ENCODE data around the gene SOX8. TPM values are rescaled to one million over a fixed set of nuclear protein-coding genes. Genes with fewer than 3 reads are reported as not detected.

The SOX8 gene
- total and polyA plus RNA-seq, 4 donors, result 0.33 to 4.0 (median 0.39) TPM

- Histone ChIP-seq H3K9me3 (ENCODE audit: control insufficient read depth in 4 of 4, insufficient read depth in 3 of 4, low read length in 3 of 4) (peaks cover 0 to 2% (median 2%) of the 10 kb centered on the region in 4 donors), H3K27ac (ENCODE audit: low read depth in 1 of 2, low read length in 1 of 2) (peak overlapping the region in 1 of 2 donors; percentile 81), H3K9ac (ENCODE audit: insufficient read depth in 1 of 2, low read length in 2 of 2) (no peak overlapping the region), H3K4me1 (ENCODE audit: control insufficient read depth in 5 of 5, insufficient read depth in 5 of 5, low read length in 5 of 5) (peaks cover 0 to 15% (median 9%) of the 10 kb centered on the region in 5 donors), H3K27me3 (ENCODE audit: control insufficient read depth in 3 of 3, insufficient read depth in 3 of 3, low read length in 2 of 3) (no peaks in the 10 kb centered on the region), H3K4me3 (no peak overlapping the region), H3K36me3 (ENCODE audit: control insufficient read depth in 4 of 4, insufficient read depth in 4 of 4, low read length in 4 of 4) (peaks cover 0 to 21% (median 6%) of the 10 kb centered on the region in 4 donors)
- no peak for ATAC-seq (ENCODE audit: insufficient read depth, low FRiP score)
- 58 to 71% methylated on average over 17 of the region's 17 CpGs for WGBS, 2 donors
- no peak for DNase-seq
- TF ChIP-seq, protein P1, sequence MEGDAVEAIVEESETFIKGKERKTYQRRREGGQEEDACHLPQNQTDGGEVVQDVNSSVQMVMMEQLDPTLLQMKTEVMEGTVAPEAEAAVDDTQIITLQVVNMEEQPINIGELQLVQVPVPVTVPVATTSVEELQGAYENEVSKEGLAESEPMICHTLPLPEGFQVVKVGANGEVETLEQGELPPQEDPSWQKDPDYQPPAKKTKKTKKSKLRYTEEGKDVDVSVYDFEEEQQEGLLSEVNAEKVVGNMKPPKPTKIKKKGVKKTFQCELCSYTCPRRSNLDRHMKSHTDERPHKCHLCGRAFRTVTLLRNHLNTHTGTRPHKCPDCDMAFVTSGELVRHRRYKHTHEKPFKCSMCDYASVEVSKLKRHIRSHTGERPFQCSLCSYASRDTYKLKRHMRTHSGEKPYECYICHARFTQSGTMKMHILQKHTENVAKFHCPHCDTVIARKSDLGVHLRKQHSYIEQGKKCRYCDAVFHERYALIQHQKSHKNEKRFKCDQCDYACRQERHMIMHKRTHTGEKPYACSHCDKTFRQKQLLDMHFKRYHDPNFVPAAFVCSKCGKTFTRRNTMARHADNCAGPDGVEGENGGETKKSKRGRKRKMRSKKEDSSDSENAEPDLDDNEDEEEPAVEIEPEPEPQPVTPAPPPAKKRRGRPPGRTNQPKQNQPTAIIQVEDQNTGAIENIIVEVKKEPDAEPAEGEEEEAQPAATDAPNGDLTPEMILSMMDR (IDR thresholded peaks at IDR 0.05; ENCODE audit: control extremely low read depth, extremely low read depth), result no peak
Observed at GRCh38 chr16:963913-964312, 17.7 kb upstream of the SOX8 start.

GRCh38 chr16:964356-965035 is 17.1 kb upstream of the SOX8 start:
- DNase-seq (peak; percentile 63 to 80 (median 71)), ATAC-seq (ENCODE audit: insufficient read depth, low FRiP score) (peak; percentile 61)
- 68 to 81% methylated on average over 27 of the region's 27 CpGs for WGBS, 2 donors
- peaks cover 3 to 18% (median 12%) of the 10 kb centered on the region in 5 donors for H3K4me1 ChIP-seq (ENCODE audit: control insufficient read depth in 5 of 5, insufficient read depth in 5 of 5, low read length in 5 of 5)
- no peak overlapping the region for H3K4me3 ChIP-seq
- no peaks in the 10 kb centered on the region for H3K27me3 ChIP-seq (ENCODE audit: control insufficient read depth in 3 of 3, insufficient read depth in 3 of 3, low read length in 2 of 3)
- TF ChIP-seq, protein P1 (IDR thresholded peaks at IDR 0.05; ENCODE audit: control extremely low read depth, extremely low read depth), result no peak
- peak overlapping the region in 1 of 2 donors; percentile 88 for H3K27ac ChIP-seq (ENCODE audit: low read depth in 1 of 2, low read length in 1 of 2)
- peaks cover 0 to 21% (median 7%) of the 10 kb centered on the region in 4 donors for H3K36me3 ChIP-seq (ENCODE audit: control insufficient read depth in 4 of 4, insufficient read depth in 4 of 4, low read length in 4 of 4)
- H3K9me3 ChIP-seq (ENCODE audit: control insufficient read depth in 4 of 4, insufficient read depth in 3 of 4, low read length in 3 of 4), result peaks cover 0 to 2% (median 2%) of the 10 kb centered on the region in 4 donors
- peak overlapping the region in 1 of 2 donors; percentile 19 for H3K9ac ChIP-seq (ENCODE audit: insufficient read depth in 1 of 2, low read length in 2 of 2)

- Histone ChIP-seq H3K4me3 (no peak overlapping the region), H3K36me3 (ENCODE audit: control insufficient read depth in 4 of 4, insufficient read depth in 4 of 4, low read length in 4 of 4) (peaks cover 0 to 21% (median 7%) of the 10 kb centered on the region in 4 donors), H3K4me1 (ENCODE audit: control insufficient read depth in 5 of 5, insufficient read depth in 5 of 5, low read length in 5 of 5) (peaks cover 3 to 23% (median 17%) of the 10 kb centered on the region in 5 donors), H3K9me3 (ENCODE audit: control insufficient read depth in 4 of 4, insufficient read depth in 3 of 4, low read length in 3 of 4) (peaks cover 0 to 2% (median 2%) of the 10 kb centered on the region in 4 donors), H3K9ac (ENCODE audit: insufficient read depth in 1 of 2, low read length in 2 of 2) (peak overlapping the region in 1 of 2 donors; percentile 19), H3K27ac (ENCODE audit: low read depth in 1 of 2, low read length in 1 of 2) (peak overlapping the region in 1 of 2 donors; percentile 88), H3K27me3 (ENCODE audit: control insufficient read depth in 3 of 3, insufficient read depth in 3 of 3, low read length in 2 of 3) (no peaks in the 10 kb centered on the region)
- DNase-seq (no peak), ATAC-seq (ENCODE audit: insufficient read depth, low FRiP score) (no peak)
- 77 to 91% methylated on average over 13 of the region's 13 CpGs for WGBS, 2 donors
- TF ChIP-seq, protein P1 (IDR thresholded peaks at IDR 0.05; ENCODE audit: control extremely low read depth, extremely low read depth), result no peak
Observed at GRCh38 chr16:965036-965395, 16.6 kb upstream of the SOX8 start.
